ENCODE results near the gene PKIG.

Gene PKIG

GRCh38 chr20:44629542-44629941 is 47.2 kb downstream of the PKIG start:
- DNase-seq (ENCODE audit: low spot score) = no peak
- TF ChIP-seq, protein P1, sequence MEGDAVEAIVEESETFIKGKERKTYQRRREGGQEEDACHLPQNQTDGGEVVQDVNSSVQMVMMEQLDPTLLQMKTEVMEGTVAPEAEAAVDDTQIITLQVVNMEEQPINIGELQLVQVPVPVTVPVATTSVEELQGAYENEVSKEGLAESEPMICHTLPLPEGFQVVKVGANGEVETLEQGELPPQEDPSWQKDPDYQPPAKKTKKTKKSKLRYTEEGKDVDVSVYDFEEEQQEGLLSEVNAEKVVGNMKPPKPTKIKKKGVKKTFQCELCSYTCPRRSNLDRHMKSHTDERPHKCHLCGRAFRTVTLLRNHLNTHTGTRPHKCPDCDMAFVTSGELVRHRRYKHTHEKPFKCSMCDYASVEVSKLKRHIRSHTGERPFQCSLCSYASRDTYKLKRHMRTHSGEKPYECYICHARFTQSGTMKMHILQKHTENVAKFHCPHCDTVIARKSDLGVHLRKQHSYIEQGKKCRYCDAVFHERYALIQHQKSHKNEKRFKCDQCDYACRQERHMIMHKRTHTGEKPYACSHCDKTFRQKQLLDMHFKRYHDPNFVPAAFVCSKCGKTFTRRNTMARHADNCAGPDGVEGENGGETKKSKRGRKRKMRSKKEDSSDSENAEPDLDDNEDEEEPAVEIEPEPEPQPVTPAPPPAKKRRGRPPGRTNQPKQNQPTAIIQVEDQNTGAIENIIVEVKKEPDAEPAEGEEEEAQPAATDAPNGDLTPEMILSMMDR (IDR thresholded peaks at IDR 0.05) = no peak
- Histone ChIP-seq H3K4me3 (no peak overlapping the region), H3K27ac (no peak overlapping the region)

DNA sequence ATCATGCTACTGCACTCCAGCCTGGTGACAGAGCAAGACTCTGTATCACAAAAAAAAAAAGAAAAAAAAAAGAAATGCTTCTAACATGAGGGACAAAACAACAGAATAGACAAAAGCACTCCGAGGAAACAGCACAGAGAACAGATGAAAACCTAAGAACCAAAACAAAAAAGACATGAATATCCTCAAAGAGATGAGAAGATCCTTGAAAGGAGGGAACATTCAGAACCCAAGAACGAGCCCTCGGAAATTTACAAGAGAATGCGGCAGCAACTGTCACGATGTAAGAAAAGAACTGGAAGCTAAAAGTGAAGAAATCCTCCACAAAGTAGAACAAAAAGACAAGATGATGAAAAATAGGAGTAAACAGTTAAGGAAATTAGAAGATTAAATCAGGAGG is 47.9 kb downstream of the PKIG start:
- TF ChIP-seq, protein P1 (IDR thresholded peaks at IDR 0.05) = no peak
- DNase-seq (ENCODE audit: low spot score) = no peak
- Histone ChIP-seq H3K27ac (no peak overlapping the region), H3K4me3 (no peak overlapping the region)

- Histone ChIP-seq H3K4me3 (no peak overlapping the region), H3K27ac (no peak overlapping the region)
- no peak for DNase-seq (ENCODE audit: low spot score)
- TF ChIP-seq, protein P1 (IDR thresholded peaks at IDR 0.05) = no peak
Observed at GRCh38 chr20:44632103-44632752, 49.8 kb downstream of the PKIG start.

GRCh38 chr20:44633187-44633810 is 50.9 kb downstream of the PKIG start:
- TF ChIP-seq, protein P1 (IDR thresholded peaks at IDR 0.05) = no peak
- H3K27ac ChIP-seq = peak overlapping the region in 1 of 2 donors; percentile 72
- DNase-seq (ENCODE audit: low spot score) = no peak

GRCh38 chr20:44633872-44634600 is 51.7 kb downstream of the PKIG start:
- Histone ChIP-seq H3K4me3 (no peak overlapping the region), H3K27ac (peak overlapping the region in 1 of 2 donors; percentile 72)
- DNase-seq (ENCODE audit: low spot score) = no peak
- TF ChIP-seq, protein P1 (IDR thresholded peaks at IDR 0.05) = no peak

More at GRCh38 chr20:44633187-44633810, 50.9 kb downstream of the PKIG start:
- no peak overlapping the region for H3K4me3 ChIP-seq

- DNase-seq (ENCODE audit: low spot score) = no peak
- Histone ChIP-seq H3K4me3 (no peak overlapping the region), H3K27ac (no peak overlapping the region)
- TF ChIP-seq, protein P1 (IDR thresholded peaks at IDR 0.05) = no peak
Observed at GRCh38 chr20:44635877-44636276, 53.5 kb downstream of the PKIG start.

Data from coronary artery (tissue), 2 donors.